Measurements from ENCODE around the gene B3GALT2.
"Not testable (repeated sequence)": the region's sequence is repeated elsewhere in the genome, so short reads cannot be mapped to it uniquely, and the experiment has no call there.

B3GALT2 gene

GRCh38 chr1:193185901-193186731 lies at the start of gene B3GALT2:
TSS of gene B3GALT2 (minus strand) at chr1:193186613. CDS start at chr1:193181562, 5,051 bp downstream.
- peak; percentile 92 for DNase-seq

GRCh38 chr1:193234530-193234929 lies 48.1 kb upstream of the B3GALT2 start:
- no peak for DNase-seq

- not testable (repeated sequence) for DNase-seq
Measured at GRCh38 chr1:193231146-193231545, 44.7 kb upstream of the B3GALT2 start.

GRCh38 chr1:193229136-193229535 lies 42.7 kb upstream of the B3GALT2 start:
- peak; percentile 37 for DNase-seq

GRCh38 chr1:193222056-193222615 lies 35.7 kb upstream of the B3GALT2 start:
- DNase-seq, result peak; percentile 44

GRCh38 chr1:193221651-193222050 lies 35.2 kb upstream of the B3GALT2 start:
- DNase-seq, result peak; percentile 86

- no peak for DNase-seq
Measured at GRCh38 chr1:193219391-193219790, 33.0 kb upstream of the B3GALT2 start.

GRCh38 chr1:193216920-193217319 lies 30.5 kb upstream of the B3GALT2 start:
- DNase-seq, result peak; percentile 76

- no peak for DNase-seq
Measured at GRCh38 chr1:193213998-193214397, 27.6 kb upstream of the B3GALT2 start.

GRCh38 chr1:193212637-193213036 lies 26.2 kb upstream of the B3GALT2 start:
- DNase-seq, result no peak

GRCh38 chr1:193211539-193211938 lies 25.1 kb upstream of the B3GALT2 start:
- DNase-seq, result no peak

- DNase-seq, result no peak
Measured at GRCh38 chr1:193210996-193211395, 24.6 kb upstream of the B3GALT2 start.

- no peak for DNase-seq
Measured at GRCh38 chr1:193201021-193201420, 14.6 kb upstream of the B3GALT2 start.

GRCh38 chr1:193199940-193200339 lies 13.5 kb upstream of the B3GALT2 start:
- no peak for DNase-seq

- DNase-seq, result peak; percentile 10
Measured at GRCh38 chr1:193192586-193192985, 6.2 kb upstream of the B3GALT2 start.

- DNase-seq, result peak; percentile 51
Measured at GRCh38 chr1:193190096-193190744, 3.8 kb upstream of the B3GALT2 start.

GRCh38 chr1:193189442-193190095 lies 3.2 kb upstream of the B3GALT2 start:
- peak; percentile 31 for DNase-seq

- DNase-seq, result not testable (repeated sequence)
Measured at GRCh38 chr1:193188915-193189314, 2.5 kb upstream of the B3GALT2 start.

- peak; percentile 57 for DNase-seq
Measured at GRCh38 chr1:193187114-193187513, 701 bp upstream of the B3GALT2 start.

GRCh38 chr1:193185211-193185610 lies 1.2 kb downstream of the B3GALT2 start:
- peak; percentile 30 for DNase-seq

- no peak for DNase-seq
Measured at GRCh38 chr1:193184776-193185175, 1.6 kb downstream of the B3GALT2 start.

- peak; percentile 79 for DNase-seq
Measured at GRCh38 chr1:193183019-193183627, 3.3 kb downstream of the B3GALT2 start.

GRCh38 chr1:193181985-193182384 lies 4.4 kb downstream of the B3GALT2 start:
- DNase-seq, result peak; percentile 67
